Brain pericyte (primary cell): ENCODE data around the gene MYBPC2.
"Not testable (repeated sequence)": the region's sequence is repeated elsewhere in the genome, so short reads cannot be mapped to it uniquely, and the experiment has no call there.

ENCODE experiments used
- DNase-seq: peaks from one replicate; pipeline ENCODE4 v3.0.0-alpha.2; 2012; ENCODE audit warnings: low read depth, low spot score

MYBPC2 gene

DNA sequence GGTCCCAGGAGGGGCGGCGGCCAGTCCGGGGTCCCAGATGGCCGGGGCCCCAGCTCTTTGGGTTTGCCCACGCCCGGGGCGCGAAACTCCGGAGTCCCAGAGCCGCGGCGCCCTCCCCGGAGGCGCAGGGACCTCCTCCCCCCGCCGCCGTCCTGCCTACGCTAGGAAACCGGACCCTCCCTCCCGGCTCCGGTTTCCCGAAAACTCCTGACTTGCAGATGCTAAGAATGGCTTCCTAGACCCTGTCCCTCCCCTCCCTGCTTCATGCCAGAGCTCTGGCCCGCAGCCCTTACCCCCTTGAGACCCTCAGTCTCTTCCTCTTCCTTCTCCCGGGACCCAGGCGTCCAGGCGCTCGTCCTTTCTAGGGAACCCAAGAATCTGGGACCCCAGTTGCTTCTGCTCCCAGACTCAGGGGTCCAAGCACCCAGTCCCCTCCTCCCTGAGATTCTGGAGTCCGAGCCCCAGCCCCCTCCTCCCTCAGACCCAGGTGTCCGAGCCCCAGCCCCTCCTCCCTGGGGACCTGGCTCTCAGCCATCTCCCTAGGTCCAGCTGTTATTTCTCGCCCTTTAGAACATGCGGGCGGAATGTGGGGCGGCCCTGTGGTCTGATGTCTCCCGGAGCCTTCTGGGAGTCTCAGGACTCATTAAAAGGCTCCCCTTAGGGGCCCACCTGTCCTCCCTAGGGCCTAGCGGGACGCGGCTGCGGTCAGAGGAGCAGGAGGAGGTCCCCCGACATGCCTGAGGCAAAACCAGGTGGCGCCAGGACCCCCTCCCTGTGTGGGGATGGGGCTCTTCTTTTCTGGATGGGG lies at the start of gene MYBPC2:
Gene MYBPC2, plus strand, starts transcription at position 672 of the 808 bp plus-strand sequence. Its CDS starts 62 bp downstream, at position 734.
- DNase-seq, result no peak

DNA sequence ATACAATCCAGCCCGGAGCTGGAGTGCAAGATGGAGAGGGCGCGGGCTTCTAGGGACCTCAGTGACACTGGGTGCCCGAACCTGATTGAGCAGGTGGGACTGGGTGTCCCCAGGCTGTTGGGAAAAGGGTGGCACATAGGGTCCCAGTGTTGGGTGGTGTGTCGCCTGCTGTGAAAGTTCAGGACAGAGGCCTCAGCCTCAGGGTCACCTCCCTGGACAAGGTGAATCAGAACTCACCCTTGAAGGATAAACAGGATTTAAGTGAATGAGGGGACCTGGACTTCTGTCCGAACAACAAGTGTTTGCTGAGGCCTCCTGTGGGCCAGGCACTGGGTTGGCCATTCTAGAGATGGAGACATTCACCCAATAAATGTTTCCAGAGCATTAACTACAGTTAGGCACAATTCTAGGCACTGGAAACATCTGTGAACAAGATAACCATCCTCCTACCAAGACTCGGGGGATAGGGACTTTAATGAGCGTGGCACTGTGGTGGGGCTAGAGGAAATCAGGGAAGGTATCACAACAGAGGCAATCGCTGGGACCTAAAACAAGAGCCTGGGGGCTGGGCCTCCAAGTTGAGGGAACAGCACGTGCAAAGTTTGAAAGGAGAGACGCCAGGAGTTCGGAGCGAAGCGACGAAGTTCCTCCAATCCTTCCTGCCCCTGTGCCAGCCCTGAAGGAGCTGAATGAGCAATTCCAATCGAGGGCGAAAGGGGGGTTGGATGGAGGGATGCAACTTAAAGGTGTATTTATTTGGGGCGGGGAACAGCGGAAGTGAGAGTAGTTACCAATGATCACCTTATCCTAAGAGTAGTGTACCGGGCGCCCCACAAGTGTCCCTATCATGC lies 49.5 kb upstream of the MYBPC2 start:
- no peak for DNase-seq

DNA sequence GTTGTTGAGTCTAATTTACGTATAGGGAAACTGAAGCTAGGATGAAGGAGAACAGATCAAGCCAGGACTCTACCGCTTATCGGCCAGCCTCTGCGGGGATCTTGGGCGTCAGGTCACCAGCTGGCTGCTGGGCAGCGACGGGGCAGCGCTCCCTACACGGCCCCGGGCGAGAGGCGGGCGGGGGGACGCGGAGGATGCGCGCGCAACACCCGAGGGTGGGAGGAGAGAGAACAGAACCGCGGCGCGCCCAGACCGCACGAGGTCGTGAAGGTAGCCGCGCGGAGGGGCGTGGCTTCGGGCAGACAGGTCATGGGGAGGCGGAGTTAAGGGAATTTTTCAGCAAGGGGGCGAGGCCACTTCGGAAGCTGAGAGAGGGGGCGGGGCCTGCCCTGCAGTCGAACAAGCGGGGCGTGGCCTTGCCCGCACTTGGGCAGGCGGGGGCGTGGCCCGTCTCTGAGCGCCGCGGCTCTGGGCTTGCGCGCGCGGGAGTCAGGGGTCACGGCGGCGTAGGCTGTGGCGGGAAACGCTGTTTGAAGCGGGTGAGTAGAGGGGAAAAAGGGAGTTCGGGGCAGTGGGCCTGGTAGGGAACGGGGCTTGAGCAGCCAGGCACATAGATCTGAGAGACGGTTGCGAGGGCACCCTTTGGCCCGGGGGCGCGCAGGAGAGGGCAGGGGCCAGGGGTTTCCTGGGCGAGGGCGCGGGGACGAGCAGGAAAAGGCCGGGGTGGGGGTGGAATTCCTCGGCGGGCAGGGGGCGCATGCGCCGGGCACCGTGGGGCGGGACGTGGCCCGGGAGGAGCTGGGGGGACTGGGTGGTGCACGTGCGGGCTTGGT lies 48.6 kb upstream of the MYBPC2 start, which contains the start of gene POLD1:
Gene POLD1, plus strand, starts transcription at position 496 of the 833 bp plus-strand sequence. CDS start 14,505 bp downstream, outside the sequence.
- DNase-seq, result peak; percentile 91

DNA sequence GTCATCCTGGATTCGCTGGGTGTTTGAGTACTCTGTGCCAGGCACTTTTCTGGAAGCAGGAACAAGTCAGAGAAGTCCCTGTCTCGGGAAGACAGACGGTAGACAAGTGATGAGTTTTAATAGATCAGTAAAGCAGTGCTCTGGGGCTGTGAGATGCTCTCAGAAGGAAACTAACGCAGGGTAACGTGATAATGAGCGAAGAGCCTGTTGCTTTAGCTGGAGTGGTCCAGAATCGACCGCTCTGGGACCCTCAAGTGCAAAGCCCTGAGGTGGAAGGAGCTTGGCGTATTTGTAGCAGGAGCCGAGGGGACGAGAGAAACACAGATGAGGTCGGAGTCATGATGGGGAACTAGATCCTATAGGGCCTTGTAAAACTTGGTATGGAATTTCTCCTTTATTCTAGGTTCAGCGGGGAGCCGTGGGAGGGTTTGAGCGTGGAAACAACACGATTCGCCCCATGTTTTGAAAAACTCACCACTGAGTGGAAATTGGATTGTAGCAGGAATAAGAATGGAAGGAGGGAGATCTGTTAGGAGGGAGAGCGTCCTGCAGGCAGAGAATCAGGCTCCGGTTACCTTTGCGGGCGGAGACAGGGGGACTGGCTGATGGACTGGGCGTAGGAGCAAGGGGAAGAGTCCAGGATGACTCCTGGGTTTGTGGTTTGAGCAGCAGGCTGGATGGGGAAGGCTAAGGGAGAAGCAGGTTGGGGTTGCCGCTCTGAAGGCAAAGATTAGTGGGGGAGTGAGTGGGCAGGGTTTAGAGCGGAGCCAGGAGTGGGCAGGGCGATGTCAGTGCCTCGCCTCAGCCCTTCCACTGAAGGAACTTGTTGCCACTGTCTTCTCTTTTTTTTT lies 47.8 kb upstream of the MYBPC2 start:
- DNase-seq, result no peak

DNA sequence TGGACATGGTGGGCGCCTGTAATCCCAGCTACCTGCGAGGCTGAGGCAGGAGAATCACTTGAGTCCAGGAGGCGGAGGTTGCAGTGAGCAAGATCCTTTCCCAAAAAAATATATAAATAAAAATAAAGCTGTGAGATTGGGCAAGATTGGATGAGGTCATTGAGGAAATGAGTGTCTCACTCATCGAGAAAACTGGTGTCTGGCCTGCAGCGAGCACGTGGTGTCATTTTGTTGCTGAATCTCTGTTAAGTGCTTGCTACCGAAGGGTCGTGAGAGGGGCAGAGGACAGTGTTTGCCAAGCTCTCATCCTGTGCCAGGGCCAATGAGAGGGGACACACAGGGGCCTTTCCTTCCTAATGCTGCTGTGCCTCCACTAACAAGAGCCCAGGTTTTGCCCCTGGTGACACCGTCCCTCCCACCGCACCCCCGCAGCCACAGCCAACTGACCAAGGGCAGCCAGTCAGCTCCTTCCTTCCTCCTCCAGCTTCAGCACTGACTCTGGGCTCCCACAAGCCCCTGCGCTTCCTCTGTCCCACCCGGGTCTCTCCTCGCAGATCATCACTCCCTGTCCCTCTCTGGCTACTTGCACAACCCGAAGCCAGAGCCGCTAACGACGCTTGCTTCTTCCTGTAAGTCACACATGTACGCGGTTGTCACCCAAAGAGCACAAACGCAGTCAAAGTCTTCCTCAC lies 45.4 kb upstream of the MYBPC2 start:
- DNase-seq, result no peak

DNA sequence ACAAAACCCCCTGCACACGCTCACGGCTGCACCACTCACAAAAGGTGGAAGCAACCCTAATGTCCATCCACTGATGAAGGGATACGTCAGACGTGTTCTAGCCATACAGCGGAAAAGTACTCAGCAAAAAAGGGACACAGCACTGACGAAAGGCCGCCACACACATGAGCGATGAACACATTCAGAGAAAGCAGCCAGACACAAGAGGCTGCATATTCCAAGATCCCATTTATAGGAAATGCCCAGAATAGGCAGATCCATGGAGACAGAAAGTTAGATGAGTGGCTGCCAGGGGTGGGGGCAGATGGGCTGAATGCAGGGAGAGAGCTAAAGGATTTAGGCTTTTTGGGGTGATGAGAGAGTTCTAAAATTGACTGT lies 44.8 kb upstream of the MYBPC2 start:
- no peak for DNase-seq

DNA sequence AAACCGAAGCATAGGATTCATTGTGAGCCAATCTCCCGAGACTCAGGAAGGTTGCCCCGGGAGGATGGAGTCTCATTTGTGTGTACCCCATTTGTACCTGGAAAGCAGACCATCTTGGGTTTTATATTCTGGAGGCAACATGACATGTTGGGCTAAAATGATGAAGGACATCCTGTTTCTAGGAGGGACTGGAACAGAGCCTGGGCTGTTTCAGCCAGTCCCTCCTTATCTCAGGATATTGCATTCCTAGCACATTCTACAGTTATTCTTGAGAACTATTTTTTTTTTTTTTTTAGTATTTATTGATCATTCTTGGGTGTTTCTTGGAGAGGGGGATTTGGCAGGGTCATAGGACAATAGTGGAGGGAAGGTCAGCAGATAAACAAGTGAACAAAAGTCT lies 42.4 kb upstream of the MYBPC2 start:
- not testable (repeated sequence) for DNase-seq

DNA sequence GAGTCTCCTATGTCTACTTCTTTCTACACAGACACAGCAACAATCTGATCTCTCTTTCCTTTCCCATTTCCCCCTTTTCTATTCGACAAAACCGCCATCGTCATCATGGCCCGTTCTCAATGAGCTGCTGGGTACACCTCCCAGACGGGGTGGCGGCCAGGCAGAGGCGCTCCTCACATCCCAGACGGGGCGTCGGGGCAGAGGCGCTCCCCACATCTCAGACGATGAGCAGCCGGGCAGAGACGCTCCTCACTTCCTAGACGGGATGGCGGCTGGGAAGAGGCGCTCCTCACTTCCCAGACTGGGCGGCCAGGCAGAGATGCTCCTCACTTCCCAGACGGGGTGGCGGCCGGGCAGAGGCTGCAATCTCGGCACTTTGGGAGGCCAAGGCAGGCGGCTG lies 41.7 kb upstream of the MYBPC2 start:
- not testable (repeated sequence) for DNase-seq

DNA sequence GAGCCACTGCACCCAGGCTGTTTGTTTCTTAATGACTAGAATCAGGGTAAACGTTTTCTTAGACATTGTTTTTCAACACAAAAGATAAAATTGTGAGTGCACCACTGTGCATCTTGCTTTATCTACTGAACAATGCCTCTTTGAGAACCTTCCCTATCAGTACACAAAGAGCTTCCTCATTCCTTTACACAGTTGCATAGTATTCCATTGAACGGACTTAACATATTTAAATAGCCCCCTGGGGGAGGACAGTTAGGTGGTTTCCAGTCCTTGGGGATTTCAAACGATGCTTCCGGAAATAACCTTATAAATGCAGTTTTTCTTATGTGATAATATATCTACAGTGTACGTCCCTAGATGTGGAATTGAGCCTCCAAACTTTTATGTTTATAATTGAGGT lies 39.9 kb upstream of the MYBPC2 start:
- no peak for DNase-seq

DNA sequence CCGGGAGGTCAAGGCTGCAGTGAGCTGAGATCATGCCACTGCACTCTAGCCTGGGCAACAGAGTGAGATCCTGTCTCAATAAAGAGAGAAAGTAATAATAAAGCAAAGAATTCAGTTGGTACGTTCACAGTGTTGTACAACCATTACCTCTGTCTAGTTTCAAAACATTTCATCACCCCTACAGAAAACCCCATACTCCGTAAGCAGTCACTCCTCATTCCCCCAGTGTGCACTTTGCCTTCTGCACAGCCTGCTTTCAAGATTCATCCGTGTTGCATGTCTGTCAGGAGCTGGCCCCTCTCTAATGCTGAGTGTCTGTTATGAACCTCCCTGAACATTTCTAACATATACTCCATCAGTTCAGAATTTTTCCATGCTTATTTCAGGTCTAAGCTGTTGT lies 39.1 kb upstream of the MYBPC2 start:
- DNase-seq, result no peak

DNA sequence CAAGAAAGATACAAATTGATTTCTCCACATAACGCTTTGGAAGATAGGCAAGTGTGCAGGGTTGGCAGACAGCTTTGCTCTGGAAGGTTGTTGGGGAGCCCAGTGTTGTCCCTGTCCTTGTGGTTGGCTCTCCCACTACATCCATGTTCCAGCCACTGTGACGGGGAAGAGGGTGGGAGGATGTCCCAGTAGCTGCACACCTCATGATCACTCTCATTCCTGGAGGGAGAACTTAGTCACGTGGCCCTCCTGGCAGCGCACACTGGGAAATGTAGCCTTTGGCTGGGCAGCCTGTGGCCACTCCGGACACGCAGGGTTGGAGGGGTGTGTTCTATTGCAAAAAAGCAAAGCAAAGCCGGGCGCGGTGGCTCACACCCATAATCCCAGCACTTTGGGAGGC lies 38.7 kb upstream of the MYBPC2 start:
- DNase-seq, result no peak

DNA sequence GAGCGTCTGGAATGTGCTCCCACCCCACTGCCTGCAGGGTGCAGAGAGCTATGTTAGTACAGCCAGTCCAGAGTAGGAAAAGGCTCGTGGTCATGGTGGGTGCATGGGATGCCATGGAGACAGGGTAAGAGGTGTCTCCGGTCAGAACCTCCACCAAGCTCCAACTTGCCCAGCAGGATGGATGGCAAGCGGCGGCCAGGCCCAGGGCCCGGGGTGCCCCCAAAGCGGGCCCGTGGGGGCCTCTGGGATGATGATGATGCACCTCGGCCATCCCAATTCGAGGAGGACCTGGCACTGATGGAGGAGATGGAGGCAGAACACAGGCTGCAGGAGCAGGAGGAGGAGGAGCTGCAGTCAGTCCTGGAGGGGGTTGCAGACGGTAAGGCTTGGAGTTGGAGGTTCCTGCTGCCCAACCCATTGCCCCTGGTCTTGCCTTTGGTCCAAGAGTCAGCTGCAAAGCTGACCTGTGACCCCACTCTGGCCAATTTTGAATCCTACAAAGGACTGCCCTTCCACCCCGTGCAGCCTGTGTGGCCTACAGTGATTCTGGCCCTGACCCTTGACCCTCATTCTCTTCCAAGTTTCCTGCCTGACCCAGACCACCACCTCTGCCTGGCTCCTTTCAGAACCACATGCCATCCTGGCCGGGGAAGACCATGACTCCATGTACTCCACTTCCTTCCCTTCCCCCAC lies 33.9 kb upstream of the MYBPC2 start:
- DNase-seq, result no peak

DNA sequence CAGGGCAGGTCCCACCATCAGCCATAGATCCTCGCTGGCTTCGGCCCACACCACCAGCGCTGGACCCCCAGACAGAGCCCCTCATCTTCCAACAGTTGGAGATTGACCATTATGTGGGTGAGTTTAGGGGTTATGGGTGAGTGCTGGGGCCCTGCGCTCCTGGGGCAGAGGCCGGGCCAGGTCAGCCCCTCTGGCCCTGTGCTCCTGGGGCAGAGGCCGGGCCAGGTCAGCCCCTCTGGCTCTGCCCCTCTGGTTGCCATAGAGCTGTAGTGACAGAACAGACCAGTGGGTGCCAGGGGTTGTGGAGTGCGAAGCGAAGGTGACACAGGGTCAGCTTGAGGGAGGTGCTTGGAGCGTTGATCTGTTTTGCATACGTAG lies 33.3 kb upstream of the MYBPC2 start:
- no peak for DNase-seq

DNA sequence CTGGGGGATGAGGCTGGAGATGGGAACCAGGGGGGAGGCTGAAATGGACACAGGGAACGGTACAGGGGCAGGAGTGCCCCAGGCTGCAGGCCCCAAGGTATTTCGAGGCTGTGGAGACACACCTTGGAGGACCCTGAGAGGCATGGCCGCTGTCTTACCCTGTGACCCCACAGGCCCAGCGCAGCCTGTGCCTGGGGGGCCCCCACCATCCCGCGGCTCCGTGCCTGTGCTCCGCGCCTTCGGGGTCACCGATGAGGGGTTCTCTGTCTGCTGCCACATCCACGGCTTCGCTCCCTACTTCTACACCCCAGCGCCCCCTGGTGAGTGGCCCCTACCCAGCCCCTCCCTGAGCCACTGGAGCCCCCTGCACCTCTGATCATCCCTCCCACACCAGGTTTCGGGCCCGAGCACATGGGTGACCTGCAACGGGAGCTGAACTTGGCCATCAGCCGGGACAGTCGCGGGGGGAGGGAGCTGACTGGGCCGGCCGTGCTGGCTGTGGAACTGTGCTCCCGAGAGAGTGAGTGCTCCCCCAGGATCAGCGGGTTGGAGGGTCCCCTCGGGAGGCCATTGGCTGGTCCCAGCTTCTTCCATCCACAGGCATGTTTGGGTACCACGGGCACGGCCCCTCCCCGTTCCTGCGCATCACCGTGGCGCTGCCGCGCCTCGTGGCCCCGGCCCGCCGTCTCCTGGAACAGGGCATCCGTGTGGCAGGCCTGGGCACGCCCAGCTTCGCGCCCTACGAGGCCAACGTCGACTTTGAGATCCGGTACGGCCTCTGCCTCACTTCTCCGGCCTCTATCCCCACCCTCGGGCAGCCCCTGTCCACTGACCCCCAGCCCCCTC lies 30.9 kb upstream of the MYBPC2 start:
- no peak for DNase-seq

DNA sequence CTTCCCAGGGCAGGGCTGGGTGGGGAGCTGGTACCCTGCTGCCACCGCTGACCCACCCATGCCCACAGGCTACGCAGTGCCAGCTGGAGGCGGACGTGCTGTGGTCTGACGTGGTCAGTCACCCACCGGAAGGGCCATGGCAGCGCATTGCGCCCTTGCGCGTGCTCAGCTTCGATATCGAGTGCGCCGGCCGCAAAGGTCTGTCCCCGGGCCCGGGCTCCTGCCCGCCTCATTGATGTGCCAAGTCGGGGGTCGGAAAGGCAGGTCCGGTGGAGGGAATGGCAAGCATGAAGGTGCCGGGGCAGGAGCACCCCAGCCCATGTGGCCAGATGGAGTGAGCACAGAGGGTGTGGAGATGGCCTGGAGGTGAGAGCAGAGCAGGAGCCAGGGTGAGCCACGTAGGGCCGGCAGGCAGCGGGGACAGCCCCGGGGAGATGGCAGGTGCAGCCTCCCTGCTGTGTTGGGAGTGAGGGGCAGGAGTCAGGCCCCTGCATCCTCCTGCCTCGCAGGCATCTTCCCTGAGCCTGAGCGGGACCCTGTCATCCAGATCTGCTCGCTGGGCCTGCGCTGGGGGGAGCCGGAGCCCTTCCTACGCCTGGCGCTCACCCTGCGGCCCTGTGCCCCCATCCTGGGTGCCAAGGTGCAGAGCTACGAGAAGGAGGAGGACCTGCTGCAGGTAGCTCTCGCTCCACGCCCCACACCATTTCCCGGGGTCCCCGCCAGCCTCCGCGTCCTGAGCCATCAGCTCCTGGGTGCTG lies 30.0 kb upstream of the MYBPC2 start:
- no peak for DNase-seq

DNA sequence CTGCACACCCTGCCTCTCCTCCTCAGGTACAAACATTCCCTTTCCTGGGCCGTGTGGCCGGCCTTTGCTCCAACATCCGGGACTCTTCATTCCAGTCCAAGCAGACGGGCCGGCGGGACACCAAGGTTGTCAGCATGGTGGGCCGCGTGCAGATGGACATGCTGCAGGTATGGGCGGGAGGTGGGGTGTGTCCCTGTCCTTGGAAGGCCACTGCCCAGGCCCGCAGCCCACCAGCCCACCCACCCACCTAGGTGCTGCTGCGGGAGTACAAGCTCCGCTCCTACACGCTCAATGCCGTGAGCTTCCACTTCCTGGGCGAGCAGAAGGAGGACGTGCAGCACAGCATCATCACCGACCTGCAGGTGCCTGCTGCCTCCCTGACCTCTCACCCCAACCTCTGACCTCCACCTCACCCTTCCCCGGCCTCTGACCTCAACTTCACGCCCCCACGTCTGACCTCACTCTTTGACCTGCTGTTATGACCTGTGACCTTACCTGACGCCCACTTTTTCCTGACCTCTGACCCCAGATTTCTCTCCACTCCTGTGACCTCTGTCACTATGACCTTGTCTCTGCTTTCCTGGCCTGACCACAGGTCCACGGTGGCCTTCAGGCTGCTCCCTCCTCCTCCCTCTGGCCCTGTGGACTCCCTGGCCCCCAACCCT lies 26.4 kb upstream of the MYBPC2 start:
- DNase-seq, result no peak

DNA sequence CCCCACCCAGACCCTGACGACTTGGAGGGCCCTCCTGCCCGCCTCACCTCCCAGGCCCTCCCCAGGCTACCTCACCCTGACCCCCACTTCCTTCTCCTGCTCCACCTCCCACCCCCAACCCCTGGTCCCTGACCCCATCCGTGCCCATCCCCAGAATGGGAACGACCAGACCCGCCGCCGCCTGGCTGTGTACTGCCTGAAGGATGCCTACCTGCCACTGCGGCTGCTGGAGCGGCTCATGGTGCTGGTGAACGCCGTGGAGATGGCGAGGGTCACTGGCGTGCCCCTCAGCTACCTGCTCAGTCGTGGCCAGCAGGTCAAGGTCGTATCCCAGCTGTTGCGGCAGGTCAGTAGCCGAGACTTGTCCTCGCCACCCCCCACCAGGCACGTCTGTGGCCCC lies 25.9 kb upstream of the MYBPC2 start:
- DNase-seq, result no peak

DNA sequence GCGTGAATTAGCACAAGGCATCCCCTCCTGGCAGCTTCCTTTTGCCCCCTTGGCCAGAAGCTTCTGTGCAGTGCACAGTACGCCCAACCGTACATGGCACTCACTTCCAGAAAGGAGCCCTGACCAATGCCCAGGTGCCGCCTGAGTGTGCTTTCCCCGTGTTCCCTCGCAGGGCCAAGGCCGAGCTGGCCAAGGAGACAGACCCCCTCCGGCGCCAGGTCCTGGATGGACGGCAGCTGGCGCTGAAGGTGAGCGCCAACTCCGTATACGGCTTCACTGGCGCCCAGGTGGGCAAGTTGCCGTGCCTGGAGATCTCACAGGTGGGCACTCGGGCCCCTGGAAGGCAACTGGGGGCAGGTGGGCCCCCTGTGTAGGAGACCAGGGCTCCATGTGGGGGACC lies 23.3 kb upstream of the MYBPC2 start:
- DNase-seq, result no peak
